HG03045 (cell line): ENCODE results near the gene SCUBE3.

Experiments
- ATAC-seq: cut with Tn5 transposase; IDR thresholded peaks from one replicate; pipeline ENCODE4 v1.9.1; 2021; ENCODE audit warnings: mild to moderate bottlenecking, moderate library complexity; ENCODE audit not compliant: unreplicated experiment

Gene SCUBE3

GRCh38 chr6:35209081-35209480, 4.7 kb upstream of the SCUBE3 start:
- ATAC-seq = no peak

- no peak for ATAC-seq
Observed at GRCh38 chr6:35209622-35210247, 4.0 kb upstream of the SCUBE3 start.

- ATAC-seq = no peak
Observed at GRCh38 chr6:35213298-35213791, 411 bp upstream of the SCUBE3 start.

- no peak for ATAC-seq
Observed at GRCh38 chr6:35214869-35215664, 1.3 kb downstream of the SCUBE3 start.

GRCh38 chr6:35215665-35216411, 2.1 kb downstream of the SCUBE3 start:
- no peak for ATAC-seq

GRCh38 chr6:35216412-35216732, 2.6 kb downstream of the SCUBE3 start:
- ATAC-seq = no peak

- no peak for ATAC-seq
Observed at GRCh38 chr6:35216851-35217811, 3.4 kb downstream of the SCUBE3 start.

- ATAC-seq = no peak
Observed at GRCh38 chr6:35218021-35218420, 4.3 kb downstream of the SCUBE3 start.

- ATAC-seq = no peak
Observed at GRCh38 chr6:35218456-35218855, 4.7 kb downstream of the SCUBE3 start.

GRCh38 chr6:35219683-35220326, 6.0 kb downstream of the SCUBE3 start:
- no peak for ATAC-seq

- no peak for ATAC-seq
Observed at GRCh38 chr6:35220711-35221110, 7.0 kb downstream of the SCUBE3 start.

GRCh38 chr6:35223396-35223795, 9.6 kb downstream of the SCUBE3 start:
- no peak for ATAC-seq

GRCh38 chr6:35224720-35225119, 11.0 kb downstream of the SCUBE3 start:
- ATAC-seq = no peak

- ATAC-seq = no peak
Observed at GRCh38 chr6:35228481-35228880, 14.7 kb downstream of the SCUBE3 start.

- ATAC-seq = no peak
Observed at GRCh38 chr6:35229304-35229703, 15.5 kb downstream of the SCUBE3 start.

- no peak for ATAC-seq
Observed at GRCh38 chr6:35230498-35230897, 16.7 kb downstream of the SCUBE3 start.

GRCh38 chr6:35230950-35231349, 17.2 kb downstream of the SCUBE3 start:
- no peak for ATAC-seq

- no peak for ATAC-seq
Observed at GRCh38 chr6:35231563-35231962, 17.8 kb downstream of the SCUBE3 start.

- no peak for ATAC-seq
Observed at GRCh38 chr6:35234901-35235300, 21.1 kb downstream of the SCUBE3 start.

- ATAC-seq = no peak
Observed at GRCh38 chr6:35236223-35236622, 22.5 kb downstream of the SCUBE3 start.
